Measurements from ENCODE around the gene KRT74. TPM values are rescaled to one million over a fixed set of nuclear protein-coding genes. Genes with fewer than 3 reads are reported as not detected.

KRT74 gene
- total RNA-seq, 1 donor: not detected

DNA sequence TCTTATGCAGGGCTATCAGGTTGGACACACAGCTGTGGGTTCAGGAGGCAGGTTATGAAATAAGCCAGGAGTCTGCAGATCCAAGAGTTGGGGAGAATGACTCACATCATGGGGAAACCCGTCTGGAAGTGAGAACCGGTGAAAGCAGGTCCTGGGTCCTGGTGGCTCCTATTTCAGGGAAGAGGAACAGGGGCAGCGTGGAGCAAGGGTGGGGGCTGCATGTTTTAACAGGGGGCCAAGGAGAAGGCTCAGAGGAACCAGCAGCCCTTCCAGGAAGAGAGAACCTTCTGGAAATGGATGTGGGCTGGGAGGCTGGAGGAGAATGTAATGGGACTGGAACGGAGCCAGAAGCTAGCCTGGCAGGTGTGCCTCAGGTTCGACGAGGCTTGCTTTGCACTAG, 7.8 kb upstream of the KRT74 start:
- Histone ChIP-seq H3K4me1 (ENCODE audit: insufficient read depth, low read length) (no peaks in the 10 kb centered on the region), H3K27me3 (ENCODE audit: insufficient read depth, low read length) (peaks cover 32% of the 10 kb centered on the region)
- DNase-seq (ENCODE audit: insufficient read length, low spot score, missing footprints): no peak

DNA sequence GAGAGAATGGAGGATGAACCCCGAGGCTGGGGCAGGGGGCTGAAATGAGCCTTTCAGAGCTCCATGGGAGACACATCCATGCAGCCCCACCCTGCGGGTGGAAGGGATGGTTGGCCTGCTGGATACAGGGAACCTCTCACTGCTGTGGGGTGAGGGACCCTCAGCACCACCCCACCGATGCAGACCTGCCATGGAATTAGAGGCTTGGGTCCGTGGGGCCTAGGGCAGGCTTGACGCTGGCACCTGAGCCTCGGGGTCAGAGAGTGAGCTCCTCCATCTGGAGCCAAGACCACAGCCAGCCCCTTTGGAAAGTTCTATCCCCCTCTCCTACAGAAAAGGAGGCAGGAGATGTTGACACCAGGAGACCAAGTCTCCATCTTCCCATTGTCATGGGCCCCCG, 7.4 kb upstream of the KRT74 start:
- Histone ChIP-seq H4K20me1 (ENCODE audit: insufficient read depth, low read length) (no peaks in the 10 kb centered on the region), H3K27ac (ENCODE audit: low read depth, low read length) (no peak overlapping the region), H3K4me2 (ENCODE audit: insufficient read depth, low read length) (no peak overlapping the region), H3K79me2 (ENCODE audit: insufficient read depth, low read length) (no peaks in the 10 kb centered on the region), H3K27me3 (ENCODE audit: insufficient read depth, low read length) (peaks cover 28% of the 10 kb centered on the region), H3K4me1 (ENCODE audit: insufficient read depth, low read length) (no peaks in the 10 kb centered on the region), H3K9me3 (ENCODE audit: low read depth, low read length) (no peaks in the 10 kb centered on the region), H2AFZ (ENCODE audit: low read length) (no peak overlapping the region), H3K4me3 (ENCODE audit: insufficient read depth, low read length) (no peak overlapping the region), H3K36me3 (ENCODE audit: insufficient read depth, low read length) (no peaks in the 10 kb centered on the region)
- TF ChIP-seq CTCF (IDR thresholded peaks at IDR 0.05; ENCODE audit: extremely low read depth, low read depth, low read length): no peak
- no peak for DNase-seq (ENCODE audit: insufficient read length, low spot score, missing footprints)

More for the DNA sequence above, 7.8 kb upstream of the KRT74 start:
- Histone ChIP-seq H3K4me2 (ENCODE audit: insufficient read depth, low read length) (no peak overlapping the region), H3K79me2 (ENCODE audit: insufficient read depth, low read length) (no peaks in the 10 kb centered on the region), H3K4me3 (ENCODE audit: insufficient read depth, low read length) (no peak overlapping the region), H3K27ac (ENCODE audit: low read depth, low read length) (no peak overlapping the region), H2AFZ (ENCODE audit: low read length) (no peak overlapping the region), H3K36me3 (ENCODE audit: insufficient read depth, low read length) (no peaks in the 10 kb centered on the region), H3K9me3 (ENCODE audit: low read depth, low read length) (no peaks in the 10 kb centered on the region), H4K20me1 (ENCODE audit: insufficient read depth, low read length) (no peaks in the 10 kb centered on the region)
- no peak for TF ChIP-seq CTCF (IDR thresholded peaks at IDR 0.05; ENCODE audit: extremely low read depth, low read depth, low read length)

DNA sequence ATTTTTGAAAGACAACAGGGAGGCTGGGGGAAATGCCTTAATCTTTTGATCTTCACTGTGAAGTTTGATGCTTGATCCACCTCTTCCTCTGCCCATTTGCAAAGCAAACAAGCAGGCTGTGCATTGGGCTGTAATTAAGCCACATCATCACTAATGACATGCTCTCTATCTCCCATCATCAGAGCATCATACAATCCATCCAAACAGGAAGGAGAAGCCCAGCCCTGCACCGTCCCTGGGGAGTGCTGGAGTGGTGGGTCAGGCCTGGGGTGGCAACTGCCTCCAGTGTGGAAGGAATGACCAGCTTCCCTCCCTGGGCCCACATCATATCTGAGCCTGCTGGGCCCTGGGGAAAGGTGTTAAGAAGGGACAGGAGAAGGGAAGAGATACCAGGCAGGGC, 6.9 kb upstream of the KRT74 start:
- no peak for TF ChIP-seq CTCF (IDR thresholded peaks at IDR 0.05; ENCODE audit: extremely low read depth, low read depth, low read length)
- Histone ChIP-seq H3K27ac (ENCODE audit: low read depth, low read length) (no peak overlapping the region), H3K4me1 (ENCODE audit: insufficient read depth, low read length) (no peaks in the 10 kb centered on the region), H3K27me3 (ENCODE audit: insufficient read depth, low read length) (peaks cover 34% of the 10 kb centered on the region), H3K36me3 (ENCODE audit: insufficient read depth, low read length) (no peaks in the 10 kb centered on the region), H3K9me3 (ENCODE audit: low read depth, low read length) (no peaks in the 10 kb centered on the region), H2AFZ (ENCODE audit: low read length) (no peak overlapping the region), H3K79me2 (ENCODE audit: insufficient read depth, low read length) (no peaks in the 10 kb centered on the region), H3K4me3 (ENCODE audit: insufficient read depth, low read length) (no peak overlapping the region), H3K4me2 (ENCODE audit: insufficient read depth, low read length) (no peak overlapping the region), H4K20me1 (ENCODE audit: insufficient read depth, low read length) (no peaks in the 10 kb centered on the region)
- DNase-seq (ENCODE audit: insufficient read length, low spot score, missing footprints): no peak

DNA sequence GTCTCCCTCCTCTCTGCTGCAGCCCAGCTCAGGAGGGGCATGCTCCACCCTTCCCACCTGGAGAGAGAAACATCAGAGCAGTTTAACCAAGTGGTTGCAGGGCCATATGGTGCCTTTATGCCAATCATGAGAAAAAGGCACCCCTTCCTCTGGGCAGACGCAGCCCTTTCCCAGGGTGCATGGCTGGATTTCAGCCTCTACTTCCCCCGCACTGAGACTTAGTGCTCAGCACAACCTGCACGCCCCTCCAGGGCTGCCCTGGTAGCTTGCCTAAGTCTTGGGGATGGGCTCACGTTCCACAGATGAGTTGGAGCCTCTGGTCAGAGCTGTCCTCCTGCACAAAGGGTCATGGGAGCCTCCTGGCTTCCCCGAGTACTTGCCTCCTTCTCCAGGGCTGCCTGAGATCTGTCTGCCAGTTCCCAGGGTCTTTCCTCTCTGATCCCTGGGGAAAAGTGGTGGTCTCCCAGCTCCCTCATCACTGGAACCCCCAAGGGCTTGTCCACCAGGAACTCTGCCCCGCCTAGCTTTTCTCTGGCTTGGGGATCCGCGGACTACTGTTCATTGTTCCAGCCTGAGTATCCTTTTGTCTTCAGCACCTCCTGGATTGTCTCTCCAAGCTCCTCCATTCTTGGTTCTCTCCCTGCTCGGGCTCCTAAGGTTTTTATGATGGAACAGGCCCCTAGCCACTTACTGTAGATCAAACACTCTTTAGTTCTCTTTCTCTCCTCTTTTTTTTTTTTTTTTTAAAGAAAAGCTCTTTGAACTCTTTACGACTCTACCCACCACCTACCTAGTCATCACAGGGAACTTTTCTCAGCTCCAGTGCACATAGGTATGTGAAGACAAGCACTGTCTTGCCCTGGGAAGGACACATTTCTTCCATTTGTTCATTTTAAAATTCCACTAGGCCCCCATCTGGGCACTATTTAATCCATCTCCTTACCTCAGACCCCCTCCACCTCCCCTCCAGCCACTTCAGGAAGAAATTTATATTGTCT, 6.1 kb upstream of the KRT74 start:
- Histone ChIP-seq H3K27me3 (ENCODE audit: insufficient read depth, low read length) (peaks cover 39% of the 10 kb centered on the region), H3K4me3 (ENCODE audit: insufficient read depth, low read length) (no peak overlapping the region), H3K9me3 (ENCODE audit: low read depth, low read length) (no peaks in the 10 kb centered on the region), H2AFZ (ENCODE audit: low read length) (no peak overlapping the region), H3K4me1 (ENCODE audit: insufficient read depth, low read length) (no peaks in the 10 kb centered on the region), H3K27ac (ENCODE audit: low read depth, low read length) (no peak overlapping the region), H3K36me3 (ENCODE audit: insufficient read depth, low read length) (no peaks in the 10 kb centered on the region), H4K20me1 (ENCODE audit: insufficient read depth, low read length) (no peaks in the 10 kb centered on the region), H3K79me2 (ENCODE audit: insufficient read depth, low read length) (no peaks in the 10 kb centered on the region), H3K4me2 (ENCODE audit: insufficient read depth, low read length) (no peak overlapping the region)
- no peak for TF ChIP-seq CTCF (IDR thresholded peaks at IDR 0.05; ENCODE audit: extremely low read depth, low read depth, low read length)
- no peak for DNase-seq (ENCODE audit: insufficient read length, low spot score, missing footprints)
